GM21381 (cell line): ENCODE measurements around the gene NUP160.
A peak's percentile ranks its signal among the peaks of the same experiment; 100 is the strongest.
"Not testable (repeated sequence)": the region's sequence is repeated elsewhere in the genome, so short reads cannot be mapped to it uniquely, and the experiment has no call there.

Experiments used
- ATAC-seq: cut with Tn5 transposase; IDR thresholded peaks from one replicate; pipeline ENCODE4 v1.9.1; 2021; ENCODE audit warnings: mild to moderate bottlenecking, moderate library complexity; ENCODE audit not compliant: unreplicated experiment

NUP160 gene

GRCh38 chr11:47847892-47848699 is at the start of gene NUP160:
Gene NUP160 (minus strand): TSS chr11:47848350. CDS start chr11:47848318, 32 bp downstream.
- ATAC-seq: peak; percentile 78

GRCh38 chr11:47896199-47896598 is 48.0 kb upstream of the NUP160 start:
- no peak for ATAC-seq

- no peak for ATAC-seq
Observed at GRCh38 chr11:47895035-47895434, 46.9 kb upstream of the NUP160 start.

- ATAC-seq: not testable (repeated sequence)
Observed at GRCh38 chr11:47892546-47893276, 44.6 kb upstream of the NUP160 start.

GRCh38 chr11:47891886-47892285 is 43.7 kb upstream of the NUP160 start:
- ATAC-seq: no peak

GRCh38 chr11:47889714-47890441 is 41.7 kb upstream of the NUP160 start:
- ATAC-seq: no peak

- no peak for ATAC-seq
Observed at GRCh38 chr11:47887910-47888569, 39.9 kb upstream of the NUP160 start.

GRCh38 chr11:47886096-47886495 is 37.9 kb upstream of the NUP160 start:
- no peak for ATAC-seq

GRCh38 chr11:47882437-47882836 is 34.3 kb upstream of the NUP160 start:
- ATAC-seq: not testable (repeated sequence)

- no peak for ATAC-seq
Observed at GRCh38 chr11:47881145-47881544, 33.0 kb upstream of the NUP160 start.

GRCh38 chr11:47879259-47880158 is 31.4 kb upstream of the NUP160 start:
- ATAC-seq: peak; percentile 65

GRCh38 chr11:47875858-47876257 is 27.7 kb upstream of the NUP160 start:
- ATAC-seq: not testable (repeated sequence)

GRCh38 chr11:47870404-47870803 is 22.3 kb upstream of the NUP160 start:
- no peak for ATAC-seq

GRCh38 chr11:47869544-47870393 is 21.6 kb upstream of the NUP160 start:
- ATAC-seq: no peak

- no peak for ATAC-seq
Observed at GRCh38 chr11:47867823-47868222, 19.7 kb upstream of the NUP160 start.

- ATAC-seq: not testable (repeated sequence)
Observed at GRCh38 chr11:47866892-47867291, 18.7 kb upstream of the NUP160 start.

GRCh38 chr11:47864901-47865300 is 16.8 kb upstream of the NUP160 start:
- ATAC-seq: no peak

- no peak for ATAC-seq
Observed at GRCh38 chr11:47863898-47864430, 15.8 kb upstream of the NUP160 start.
